ENCODE data around the gene HOXA4. TPM values are rescaled to one million over a fixed set of nuclear protein-coding genes. Genes with fewer than 3 reads are reported as not detected.

Gene HOXA4
- polyA plus RNA-seq, 1 experiment = 1.3 TPM

- no peaks in the 10 kb centered on the region; the same call in 1 of the 2 replicates for H3K27me3 ChIP-seq (ENCODE audit: control insufficient read depth, insufficient read depth, low read length)
- ChIA-PET POLR2A (no interaction called here), CTCF (no interaction called here)
- H3K36me3 ChIP-seq (ENCODE audit: control insufficient read depth, insufficient read depth, low read length) = no peaks in the 10 kb centered on the region
- H3K4me3 ChIP-seq (ENCODE audit: low read depth, low read length) = no peak overlapping the region
- no peak for DNase-seq (ENCODE audit: low read depth)
- no peak for TF ChIP-seq CTCF (IDR thresholded peaks at IDR 0.05; ENCODE audit: insufficient read depth, low read depth, low read length)
These were observed 8.3 kb downstream of the HOXA4 start for GRCh38 chr7:27122077-27122910.

- no peak overlapping the region for H3K4me3 ChIP-seq (ENCODE audit: low read depth, low read length)
- no peaks in the 10 kb centered on the region for H3K36me3 ChIP-seq (ENCODE audit: control insufficient read depth, insufficient read depth, low read length)
- peaks cover 1% of the 10 kb centered on the region; the same call in 1 of the 2 replicates for H3K27me3 ChIP-seq (ENCODE audit: control insufficient read depth, insufficient read depth, low read length)
- CTCF ChIA-PET = no interaction called here
- POLR2A ChIA-PET = no interaction called here
- TF ChIP-seq CTCF (IDR thresholded peaks at IDR 0.05; ENCODE audit: insufficient read depth, low read depth, low read length) = no peak
- no peak for DNase-seq (ENCODE audit: low read depth)
These were observed 8.9 kb downstream of the HOXA4 start for GRCh38 chr7:27121684-27122076.

- H3K4me3 ChIP-seq (ENCODE audit: low read depth, low read length) = no peak overlapping the region
- no peaks in the 10 kb centered on the region; the same call in 1 of the 2 replicates for H3K36me3 ChIP-seq (ENCODE audit: control insufficient read depth, insufficient read depth, low read length)
- TF ChIP-seq CTCF (IDR thresholded peaks at IDR 0.05; ENCODE audit: insufficient read depth, low read depth, low read length) = no peak
- DNase-seq (ENCODE audit: low read depth) = no peak
- POLR2A ChIA-PET = no interaction called here
- peaks cover 6% of the 10 kb centered on the region; the same call in 1 of the 2 replicates for H3K27me3 ChIP-seq (ENCODE audit: control insufficient read depth, insufficient read depth, low read length)
- CTCF ChIA-PET = interaction anchor here (1.1 to 1.8 kb wide), 2 partner anchors 14 to 266 kb away, joined by 3 to 4 read pairs; no protein-coding TSS in a partner anchor
These were observed 11.1 kb downstream of the HOXA4 start for GRCh38 chr7:27119412-27119911.

- peaks cover 8% of the 10 kb centered on the region; the same call in 1 of the 2 replicates for H3K27me3 ChIP-seq (ENCODE audit: control insufficient read depth, insufficient read depth, low read length)
- CTCF ChIA-PET = interaction anchor here (1.8 kb wide), 1 partner anchor 13 kb away, joined by 4 read pairs; no protein-coding TSS in a partner anchor
- no peaks in the 10 kb centered on the region; the same call in 1 of the 2 replicates for H3K36me3 ChIP-seq (ENCODE audit: control insufficient read depth, insufficient read depth, low read length)
- TF ChIP-seq CTCF (IDR thresholded peaks at IDR 0.05; ENCODE audit: insufficient read depth, low read depth, low read length) = no peak
- no peak overlapping the region for H3K4me3 ChIP-seq (ENCODE audit: low read depth, low read length)
- no peak for DNase-seq (ENCODE audit: low read depth)
- POLR2A ChIA-PET = no interaction called here
These were observed 12.0 kb downstream of the HOXA4 start for GRCh38 chr7:27118580-27118979.

- DNase-seq (ENCODE audit: low read depth) = no peak
- Histone ChIP-seq H3K36me3 (ENCODE audit: control insufficient read depth, insufficient read depth, low read length) (no peaks in the 10 kb centered on the region; the same call in 1 of the 2 replicates), H3K27me3 (ENCODE audit: control insufficient read depth, insufficient read depth, low read length) (peaks cover 10% of the 10 kb centered on the region; the same call in 1 of the 2 replicates), H3K4me3 (ENCODE audit: low read depth, low read length) (no peak overlapping the region)
- POLR2A ChIA-PET = no interaction called here
- CTCF ChIA-PET = interaction anchor here (1.8 kb wide), 1 partner anchor 12 kb away, joined by 4 read pairs; no protein-coding TSS in a partner anchor
- no peak for TF ChIP-seq CTCF (IDR thresholded peaks at IDR 0.05; ENCODE audit: insufficient read depth, low read depth, low read length)
These were observed 12.6 kb downstream of the HOXA4 start for GRCh38 chr7:27117887-27118491.

Measured in BJ (cell line).